ENCODE data around the gene ZDHHC20.
"Not testable (repeated sequence)": the region's sequence is repeated elsewhere in the genome, so short reads cannot be mapped to it uniquely, and the experiment has no call there.

Gene ZDHHC20

DNA sequence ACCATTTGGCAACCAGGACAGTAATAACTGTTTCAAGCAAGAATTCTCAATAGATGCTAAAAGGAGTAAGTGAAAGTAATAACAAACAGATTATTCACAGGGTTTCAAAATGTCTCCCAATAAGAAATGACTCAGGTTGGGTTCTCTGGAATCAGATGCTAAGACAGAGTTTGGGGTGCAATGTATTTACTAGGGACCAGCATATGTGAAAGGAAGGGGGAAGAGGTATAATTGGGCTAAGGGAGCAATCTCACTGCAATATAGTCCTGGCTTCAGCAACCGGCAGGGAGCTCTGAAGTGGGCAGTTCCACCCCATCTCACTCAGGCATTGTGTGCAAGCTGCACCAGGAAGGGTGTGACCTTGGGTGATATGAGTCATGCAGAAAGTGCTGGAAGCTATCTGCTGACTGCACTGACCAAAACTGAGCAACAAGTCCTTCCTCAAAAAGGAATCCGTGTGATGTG is 23.4 kb downstream of the ZDHHC20 start:
- H3K4me3 ChIP-seq (ENCODE audit: low read depth, low read length) = no peak overlapping the region

DNA sequence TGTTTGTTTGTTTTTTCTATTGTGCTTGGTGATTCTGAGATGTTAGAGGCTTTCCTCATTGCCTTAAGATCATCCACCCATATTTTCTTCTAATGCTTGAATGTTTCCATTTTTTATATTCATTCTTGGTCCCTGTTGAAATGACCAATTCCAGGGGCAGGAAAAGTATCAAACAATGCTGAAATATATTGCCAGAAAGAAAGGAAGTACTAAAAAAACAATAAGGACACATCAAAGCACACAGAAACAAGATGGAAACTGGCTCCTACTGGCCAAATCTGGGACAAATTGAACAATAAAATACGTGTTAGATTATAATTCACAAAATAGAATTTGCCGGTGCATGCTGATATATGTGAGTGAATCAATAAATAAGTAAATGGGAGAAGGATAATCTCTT is 23.9 kb downstream of the ZDHHC20 start:
- no peak overlapping the region for H3K4me3 ChIP-seq (ENCODE audit: low read depth, low read length)

DNA sequence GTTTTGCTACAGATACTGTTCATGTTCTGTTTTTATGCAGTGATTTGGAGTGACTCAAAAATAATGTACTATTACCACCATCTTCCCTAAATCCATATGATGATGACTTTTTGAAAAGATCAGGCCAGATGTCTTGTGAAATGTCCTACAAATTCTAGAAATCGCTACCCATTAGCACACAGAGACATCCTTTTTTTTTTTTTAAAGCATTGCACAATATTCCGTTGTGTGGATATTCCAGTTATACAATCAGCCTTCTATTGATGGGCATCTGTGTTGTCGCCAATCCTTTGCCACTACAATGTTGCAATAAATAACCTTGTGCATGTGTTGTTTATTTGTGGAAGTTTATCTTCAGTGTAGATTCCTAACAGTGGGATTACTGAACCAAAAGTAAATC is 24.5 kb downstream of the ZDHHC20 start:
- H3K4me3 ChIP-seq (ENCODE audit: low read depth, low read length) = no peak overlapping the region

DNA sequence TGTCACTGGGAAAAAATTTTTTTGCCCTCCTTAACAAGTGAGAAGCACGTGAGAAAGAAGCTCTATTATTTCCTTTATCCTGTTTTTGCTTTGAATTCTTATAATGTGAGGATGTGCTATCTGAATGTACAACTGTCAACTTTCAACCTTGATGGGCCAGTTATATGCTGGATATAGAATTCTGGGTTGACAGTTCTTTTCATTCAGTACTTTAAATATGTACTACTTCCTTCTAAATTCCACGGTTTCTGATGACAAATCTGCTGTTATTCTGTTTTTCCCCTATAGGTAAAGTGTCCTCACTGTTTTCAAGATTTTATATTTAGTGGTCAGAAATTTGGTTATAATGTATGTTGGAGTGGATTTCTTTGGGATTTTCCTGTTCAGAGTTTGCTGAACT is 29.9 kb downstream of the ZDHHC20 start:
- no peak overlapping the region for H3K4me3 ChIP-seq (ENCODE audit: low read depth, low read length)

DNA sequence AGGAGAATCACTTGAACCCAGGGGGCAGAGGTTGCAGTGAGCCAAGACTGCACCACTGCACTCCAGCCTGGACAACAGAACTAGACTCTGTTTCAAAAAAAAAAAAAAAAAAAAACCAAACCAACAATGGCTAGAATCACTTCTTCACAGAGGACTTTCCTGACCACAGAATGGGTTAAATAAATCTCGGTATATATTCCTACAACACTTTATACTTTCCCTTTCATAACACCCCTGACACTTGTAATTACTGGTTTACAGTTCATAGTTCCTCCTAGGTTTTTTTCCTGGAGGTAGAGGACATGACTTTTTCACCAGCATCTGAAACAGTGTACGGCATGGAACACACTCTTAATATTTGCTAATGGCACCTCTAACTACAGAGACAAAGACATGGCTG is 31.4 kb downstream of the ZDHHC20 start:
- H3K4me3 ChIP-seq (ENCODE audit: low read depth, low read length) = no peak overlapping the region

- no peak overlapping the region for H3K4me3 ChIP-seq (ENCODE audit: low read depth, low read length)
These were observed 32.9 kb downstream of the ZDHHC20 start for GRCh38 chr13:21426238-21426637.

- H3K4me3 ChIP-seq (ENCODE audit: low read depth, low read length) = no peak overlapping the region
These were observed 38.4 kb downstream of the ZDHHC20 start for GRCh38 chr13:21420706-21421105.

DNA sequence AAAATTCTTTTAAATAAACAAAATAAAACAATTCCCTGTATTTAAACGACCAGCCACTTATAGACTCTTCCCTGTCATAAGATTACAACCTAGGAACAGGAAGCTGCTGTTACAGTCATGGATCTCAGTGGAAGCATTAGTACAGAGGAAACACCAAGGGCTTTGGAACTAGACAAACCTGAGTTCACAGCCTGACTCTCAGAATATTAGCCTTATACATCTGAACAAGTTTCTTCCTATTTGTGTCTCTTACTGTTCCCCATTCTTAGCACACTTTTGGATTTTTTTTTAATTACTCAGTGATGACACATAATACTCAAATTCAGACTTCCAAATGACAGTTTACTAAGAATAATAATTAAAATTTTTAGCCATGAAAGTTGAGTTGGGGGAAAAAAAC is 46.1 kb downstream of the ZDHHC20 start:
- no peak overlapping the region for H3K4me3 ChIP-seq (ENCODE audit: low read depth, low read length)

DNA sequence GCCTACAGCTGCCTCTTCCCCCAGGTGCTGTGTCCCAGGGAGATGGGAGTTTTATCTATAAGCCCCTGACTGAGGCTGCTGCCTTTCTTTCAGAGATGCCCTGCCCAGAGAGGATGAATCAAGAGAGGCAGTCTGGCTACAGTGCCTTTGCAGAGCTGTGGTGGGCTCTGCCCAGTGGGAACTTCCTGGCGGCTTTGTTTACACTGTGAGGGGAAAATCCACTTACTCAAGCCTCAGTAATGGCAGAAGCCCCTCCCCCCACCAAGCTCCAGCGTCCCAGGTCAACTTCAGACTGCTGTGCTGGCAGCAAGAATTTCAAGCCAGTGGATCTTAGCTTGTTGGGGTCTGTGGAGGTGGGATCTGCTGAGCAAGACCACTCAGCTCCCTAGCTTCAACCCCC is 48.6 kb downstream of the ZDHHC20 start:
- not testable (repeated sequence) for H3K4me3 ChIP-seq (ENCODE audit: low read depth, low read length)

GRCh38 chr13:21405309-21405708 is 53.8 kb downstream of the ZDHHC20 start:
- H3K4me3 ChIP-seq (ENCODE audit: low read depth, low read length) = no peak overlapping the region

DNA sequence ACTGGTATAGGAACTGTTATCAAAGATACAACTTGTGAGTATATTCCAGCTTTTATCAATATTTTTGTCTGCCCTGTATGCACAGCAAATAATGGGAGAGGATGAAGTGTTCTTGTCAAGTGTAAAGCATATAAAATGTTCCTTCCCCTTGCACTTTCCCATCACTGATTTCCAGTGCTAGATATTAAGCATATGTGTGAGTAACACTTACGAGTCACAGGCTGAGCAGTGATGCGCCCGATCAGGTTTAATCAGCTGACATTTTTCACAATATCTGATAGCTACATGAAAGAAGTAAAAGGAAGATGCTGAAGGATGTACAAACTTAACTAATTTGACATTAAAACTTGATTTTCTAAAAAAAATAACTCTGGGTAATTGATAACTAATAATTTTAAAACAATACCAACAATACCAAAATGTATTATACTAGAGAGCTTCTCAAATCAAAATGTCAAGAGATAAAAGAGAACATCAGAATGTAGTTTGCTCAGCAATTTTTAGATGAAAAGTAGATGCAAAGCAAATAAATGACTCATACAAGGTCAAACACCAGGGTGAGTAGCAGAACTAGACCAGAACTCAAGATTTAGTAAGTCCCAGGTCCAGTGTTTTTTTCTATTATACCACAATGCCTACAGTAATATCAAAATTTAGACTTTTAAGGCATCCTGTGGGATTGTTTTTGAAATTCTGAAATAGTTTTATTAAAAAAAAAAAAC is 56.4 kb downstream of the ZDHHC20 start:
- H3K4me3 ChIP-seq (ENCODE audit: low read depth, low read length) = no peak overlapping the region

DNA sequence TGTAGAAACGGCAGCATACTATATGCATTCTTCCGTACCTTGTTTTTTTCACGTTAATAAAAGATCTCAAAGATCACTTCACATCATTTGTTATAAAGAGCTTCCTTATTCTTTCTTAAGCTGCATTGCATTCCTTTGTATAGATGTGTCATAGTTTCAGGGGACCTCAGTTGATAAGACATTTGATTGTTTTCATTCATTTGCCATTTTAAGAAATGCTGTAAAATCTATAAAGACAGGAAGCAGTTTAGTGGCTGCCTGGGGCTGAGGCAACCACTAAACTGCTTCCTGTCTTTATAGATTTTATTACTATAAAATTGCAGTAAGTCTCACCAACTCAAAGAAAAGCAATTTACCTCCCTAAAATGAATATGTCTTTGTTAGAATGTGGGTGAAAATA is 59.4 kb downstream of the ZDHHC20 start:
- no peak overlapping the region for H3K4me3 ChIP-seq (ENCODE audit: low read depth, low read length)

GRCh38 chr13:21395953-21396352 is 63.1 kb downstream of the ZDHHC20 start:
- no peak overlapping the region for H3K4me3 ChIP-seq (ENCODE audit: low read depth, low read length)

DNA sequence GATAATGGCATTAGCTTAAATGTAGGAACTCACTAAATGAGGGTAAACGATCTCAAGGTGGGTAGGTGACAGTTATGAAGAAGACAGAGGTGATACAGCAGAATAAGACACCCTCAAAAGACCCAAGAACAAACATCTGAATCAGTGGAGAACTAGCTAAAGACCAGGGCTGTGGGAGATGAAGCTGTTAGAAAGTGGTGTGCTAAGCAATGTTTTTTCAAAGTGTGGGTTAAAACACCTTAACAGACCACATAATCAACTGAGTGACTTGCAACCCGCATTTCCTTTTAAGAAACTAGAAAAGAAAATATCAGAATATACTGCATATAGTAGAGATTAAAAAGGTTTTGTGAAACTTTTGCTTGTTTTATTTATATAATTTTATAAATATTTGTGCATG is 70.0 kb downstream of the ZDHHC20 start:
- H3K4me3 ChIP-seq (ENCODE audit: low read depth, low read length) = no peak overlapping the region

- H3K4me3 ChIP-seq (ENCODE audit: low read depth, low read length) = no peak overlapping the region
These were observed 73.4 kb downstream of the ZDHHC20 start for GRCh38 chr13:21385710-21386109.

GRCh38 chr13:21383090-21383489 is 76.0 kb downstream of the ZDHHC20 start:
- no peak overlapping the region for H3K4me3 ChIP-seq (ENCODE audit: low read depth, low read length)

DNA sequence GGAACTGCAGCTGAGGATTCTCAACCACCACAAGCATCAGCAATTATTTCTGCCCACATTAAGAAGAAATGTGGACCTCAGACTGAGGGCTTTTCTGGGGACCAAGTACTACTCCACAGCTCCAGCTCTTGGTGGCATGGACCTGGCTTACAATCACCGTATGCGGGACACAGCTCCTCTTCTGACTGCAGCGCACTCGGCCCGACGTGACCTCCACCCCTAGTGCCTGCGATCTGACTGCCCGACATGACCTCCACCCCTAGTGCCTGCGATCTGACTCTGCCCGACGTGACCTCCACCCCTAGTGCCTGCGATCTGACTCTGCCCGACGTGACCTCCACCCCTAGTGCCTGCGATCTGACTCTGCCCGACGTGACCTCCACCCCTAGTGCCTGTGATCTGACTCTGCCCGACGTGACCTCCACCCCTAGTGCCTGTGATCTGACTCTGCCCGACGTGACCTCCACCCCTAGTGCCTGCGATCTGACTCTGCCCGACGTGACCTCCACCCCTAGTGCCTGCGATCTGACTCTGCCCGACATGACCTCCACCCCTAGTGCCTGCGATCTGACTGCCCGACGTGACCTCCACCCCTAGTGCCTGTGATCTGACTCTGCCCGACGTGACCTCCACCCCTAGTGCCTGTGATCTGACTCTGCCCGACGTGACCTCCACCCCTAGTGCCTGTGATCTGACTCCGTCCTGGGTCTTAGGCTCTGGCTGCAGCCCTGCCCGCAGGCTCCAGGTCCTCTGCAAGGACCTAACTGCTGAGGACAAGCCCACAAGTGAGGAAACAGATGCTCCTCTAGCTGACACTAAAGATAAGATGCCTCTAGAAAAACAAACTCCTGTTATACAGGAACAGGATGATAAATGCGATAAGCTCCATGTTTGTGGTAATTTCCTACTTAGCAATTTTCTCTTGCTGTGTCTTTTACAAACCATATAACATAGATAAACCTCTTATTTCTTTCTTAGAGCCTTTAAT is 81.8 kb downstream of the ZDHHC20 start:
- not testable (repeated sequence) for H3K4me3 ChIP-seq (ENCODE audit: low read depth, low read length)

DNA sequence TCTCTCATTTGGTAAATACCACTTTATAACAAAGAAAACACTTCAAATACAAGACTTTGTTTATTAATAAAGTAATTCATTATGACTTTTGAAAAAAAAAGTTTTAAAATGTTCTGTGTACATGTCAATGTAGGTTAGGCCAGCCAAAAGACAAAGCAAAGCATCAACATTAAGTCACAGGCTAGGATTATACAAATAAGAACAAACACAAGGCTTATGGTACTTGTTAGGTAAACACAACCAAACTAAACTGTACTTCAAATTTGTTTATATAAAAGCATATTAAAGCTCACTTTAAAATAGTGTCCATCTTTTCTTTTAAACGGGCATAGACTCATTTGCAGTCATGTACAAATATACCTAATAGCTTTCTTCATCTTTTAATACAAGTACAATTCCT is 86.6 kb downstream of the ZDHHC20 start:
- no peak overlapping the region for H3K4me3 ChIP-seq (ENCODE audit: low read depth, low read length)

- H3K4me3 ChIP-seq (ENCODE audit: low read depth, low read length) = no peak overlapping the region
These were observed 88.1 kb downstream of the ZDHHC20 start for GRCh38 chr13:21371011-21371410.

DNA sequence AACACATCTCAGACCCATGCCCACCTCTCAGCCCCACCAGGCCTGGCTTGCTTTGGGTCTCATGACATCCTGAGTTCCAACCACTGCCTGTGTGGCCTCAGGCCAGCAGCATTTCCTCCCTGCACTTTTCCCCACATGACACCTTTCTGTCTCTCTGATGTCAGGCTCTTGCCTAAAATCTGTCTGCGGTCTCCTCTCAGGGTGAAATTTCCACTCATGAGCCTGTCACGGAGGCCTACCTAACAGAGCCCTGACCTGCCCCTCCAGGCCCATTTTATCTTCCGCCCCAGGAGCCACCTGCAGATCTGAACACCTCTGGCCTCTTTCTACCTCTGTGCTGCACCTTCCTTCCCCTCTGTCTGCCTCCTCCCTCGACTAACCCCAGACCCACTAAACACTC is 93.5 kb downstream of the ZDHHC20 start:
- H3K4me3 ChIP-seq (ENCODE audit: low read depth, low read length) = no peak overlapping the region

DNA sequence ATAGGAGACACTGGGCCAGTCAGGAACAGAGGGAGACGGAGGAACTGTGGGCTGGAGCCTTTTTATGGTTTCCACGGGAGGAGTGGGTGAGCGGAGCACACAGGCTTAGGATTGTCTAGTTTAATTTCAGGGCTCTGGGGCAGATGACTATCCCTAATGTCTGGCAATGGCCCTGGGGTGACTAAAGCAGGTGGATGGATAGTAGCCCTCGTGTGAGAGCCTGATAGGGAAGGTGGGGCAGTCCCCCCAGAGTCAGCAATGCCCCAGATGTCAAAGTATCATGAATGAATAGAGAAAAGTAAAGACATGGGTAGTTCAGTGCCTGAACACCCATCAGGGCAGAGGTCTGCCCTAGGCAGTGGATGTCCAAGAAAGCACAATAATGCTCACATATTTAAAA is 94.2 kb downstream of the ZDHHC20 start:
- no peak overlapping the region for H3K4me3 ChIP-seq (ENCODE audit: low read depth, low read length)

DNA sequence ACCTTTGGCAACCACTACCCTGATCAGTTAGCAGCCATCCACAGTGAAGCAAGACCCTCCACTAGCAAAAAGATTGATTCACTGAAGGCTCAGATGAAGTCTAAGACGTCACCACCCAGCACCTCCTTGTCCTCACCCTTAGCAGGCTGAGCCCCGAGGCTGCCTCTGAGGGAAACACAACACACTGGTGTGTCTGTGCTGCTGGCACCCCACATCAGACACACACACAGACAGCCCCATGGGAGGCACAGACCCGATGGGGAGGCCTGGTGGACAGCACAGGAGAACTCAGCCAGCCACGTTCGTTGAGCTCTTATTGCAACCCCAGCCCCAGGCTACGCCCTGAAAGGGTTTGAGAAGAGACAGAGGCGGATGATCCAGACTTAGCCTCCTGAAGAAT is 94.7 kb downstream of the ZDHHC20 start:
- H3K4me3 ChIP-seq (ENCODE audit: low read depth, low read length) = no peak overlapping the region
